ENCODE results near the gene UCKL1.

The UCKL1 gene

GRCh38 chr20:63915471-63915870 is 40.7 kb downstream of the UCKL1 start:
- Histone ChIP-seq H3K4me1 (no peaks in the 10 kb centered on the region), H3K27me3 (ENCODE audit: control insufficient read depth, insufficient read depth, low read length) (no peaks in the 10 kb centered on the region), H3K36me3 (ENCODE audit: control insufficient read depth, insufficient read depth, low read length) (no peaks in the 10 kb centered on the region), H3K9ac (no peak overlapping the region), H3K27ac (no peak overlapping the region), H2AFZ (no peak overlapping the region), H3K79me2 (peaks cover 73% of the 10 kb centered on the region), H3K4me3 (ENCODE audit: low read depth, low read length) (no peak overlapping the region), H3K9me3 (ENCODE audit: control insufficient read depth, low read length) (no peaks in the 10 kb centered on the region), H3K4me2 (ENCODE audit: low read length) (no peak overlapping the region)
- no peak for TF ChIP-seq CTCF (IDR thresholded peaks at IDR 0.05)

- Histone ChIP-seq H3K27ac (no peak overlapping the region), H2AFZ (no peak overlapping the region), H3K4me1 (no peaks in the 10 kb centered on the region), H3K9ac (no peak overlapping the region), H3K27me3 (ENCODE audit: control insufficient read depth, insufficient read depth, low read length) (no peaks in the 10 kb centered on the region), H3K79me2 (peaks cover 84% of the 10 kb centered on the region), H3K4me2 (ENCODE audit: low read length) (no peak overlapping the region), H3K4me3 (ENCODE audit: low read depth, low read length) (no peak overlapping the region), H3K36me3 (ENCODE audit: control insufficient read depth, insufficient read depth, low read length) (no peaks in the 10 kb centered on the region), H3K9me3 (ENCODE audit: control insufficient read depth, low read length) (no peaks in the 10 kb centered on the region)
- TF ChIP-seq CTCF (IDR thresholded peaks at IDR 0.05) = no peak
Measured at GRCh38 chr20:63913768-63914167, 42.4 kb downstream of the UCKL1 start.

DNA sequence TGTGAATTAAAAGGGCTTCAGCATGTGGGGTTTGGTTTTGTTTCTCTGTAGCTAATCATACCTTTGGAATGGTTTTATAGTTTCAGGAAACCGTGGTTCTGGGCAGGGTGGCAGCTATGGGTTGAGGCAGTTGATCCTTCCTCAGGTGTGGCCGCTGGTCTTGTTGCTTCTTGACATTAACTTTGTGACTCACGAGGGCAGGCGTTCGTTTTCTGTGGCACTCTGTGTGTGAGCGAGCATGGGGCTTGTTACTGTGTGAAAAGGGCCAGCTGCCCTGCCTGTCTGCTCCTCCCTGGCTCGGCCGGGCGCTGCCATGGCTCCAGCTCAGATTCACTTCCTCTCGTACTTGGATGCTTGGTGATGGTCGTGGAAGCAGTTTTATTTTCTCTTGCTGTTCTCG is 45.0 kb downstream of the UCKL1 start:
- Histone ChIP-seq H3K27ac (no peak overlapping the region), H2AFZ (no peak overlapping the region), H3K9me3 (ENCODE audit: control insufficient read depth, low read length) (no peaks in the 10 kb centered on the region), H3K27me3 (ENCODE audit: control insufficient read depth, insufficient read depth, low read length) (no peaks in the 10 kb centered on the region), H3K4me1 (no peaks in the 10 kb centered on the region), H3K4me2 (ENCODE audit: low read length) (no peak overlapping the region), H3K79me2 (peaks cover 92% of the 10 kb centered on the region), H3K9ac (no peak overlapping the region), H3K4me3 (ENCODE audit: low read depth, low read length) (no peak overlapping the region), H3K36me3 (ENCODE audit: control insufficient read depth, insufficient read depth, low read length) (no peaks in the 10 kb centered on the region)
- no peak for TF ChIP-seq CTCF (IDR thresholded peaks at IDR 0.05)

DNA sequence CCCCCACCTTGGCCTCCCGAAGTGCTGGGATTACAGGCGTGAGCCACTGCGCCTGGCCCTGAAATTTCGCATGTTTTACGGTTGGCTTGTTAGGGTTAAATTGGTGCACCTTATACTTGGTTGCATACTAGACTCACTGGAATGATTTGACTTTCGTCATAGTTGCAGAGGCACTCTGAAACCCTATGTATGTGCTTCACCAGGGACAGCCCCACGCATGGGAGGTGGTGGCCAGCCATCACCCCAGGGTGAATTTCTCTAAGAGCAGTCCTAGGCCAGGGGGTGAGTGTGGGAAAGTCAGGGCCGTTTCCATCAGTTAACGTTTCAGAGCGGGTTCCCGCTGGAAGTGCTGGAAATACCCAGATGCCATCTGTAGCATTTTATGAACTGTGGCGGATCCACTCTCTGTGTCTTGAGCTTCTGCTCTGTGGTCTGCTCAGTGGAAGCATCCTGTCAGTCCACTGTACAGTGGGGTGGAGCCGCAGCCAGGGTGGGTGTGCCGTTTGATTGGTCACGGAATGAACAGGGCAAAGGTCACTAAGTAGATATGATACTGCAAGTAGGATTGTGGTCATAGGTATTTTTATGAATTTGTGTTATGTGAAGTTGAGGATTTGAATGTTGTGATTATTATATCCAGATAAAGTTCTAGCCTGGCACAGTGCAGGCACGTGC is 48.1 kb downstream of the UCKL1 start:
- H3K4me2 ChIP-seq (ENCODE audit: low read length) = no peak overlapping the region
- no peak overlapping the region for H3K27ac ChIP-seq
- H3K4me1 ChIP-seq = no peaks in the 10 kb centered on the region
- H3K9ac ChIP-seq = no peak overlapping the region
- no peaks in the 10 kb centered on the region for H3K9me3 ChIP-seq (ENCODE audit: control insufficient read depth, low read length)
- no peaks in the 10 kb centered on the region for H3K36me3 ChIP-seq (ENCODE audit: control insufficient read depth, insufficient read depth, low read length)
- no peaks in the 10 kb centered on the region for H3K27me3 ChIP-seq (ENCODE audit: control insufficient read depth, insufficient read depth, low read length)
- no peak overlapping the region for H3K4me3 ChIP-seq (ENCODE audit: low read depth, low read length)
- H2AFZ ChIP-seq = no peak overlapping the region
- TF ChIP-seq CTCF (IDR thresholded peaks at IDR 0.05) = no peak
- H3K79me2 ChIP-seq = peaks cover 98% of the 10 kb centered on the region
